Spinal cord (tissue), 10 donors: ENCODE measurements around the gene PCA3. TPM values are rescaled to one million over a fixed set of nuclear protein-coding genes. Genes with fewer than 3 reads are reported as not detected.

Experiments
- DNase-seq, 6 donors: peaks; one replicate each; pipeline versions ENCODE4 v3.0.0 to v3.0.0-alpha.2; 2013 to 2015; ENCODE audit warnings: low spot score in 6 of 6, low read depth in 4 of 6
- H3K27ac ChIP-seq: one replicate; pipeline ENCODE4 v1.5.1; 2013; ENCODE audit warnings: low read depth, low read length, control low read depth
- H3K27me3 ChIP-seq: one replicate; pipeline ENCODE4 v1.6.1; 2013; ENCODE audit warnings: low read length; ENCODE audit not compliant: control insufficient read depth, insufficient read depth
- H3K36me3 ChIP-seq: one replicate; pipeline ENCODE4 v1.6.1; 2013; ENCODE audit warnings: low read length; ENCODE audit not compliant: control insufficient read depth, insufficient read depth
- H3K4me1 ChIP-seq: one replicate; pipeline ENCODE4 v1.6.1; 2013; ENCODE audit warnings: low read length; ENCODE audit not compliant: control insufficient read depth, insufficient read depth
- H3K4me3 ChIP-seq: one replicate; pipeline ENCODE4 v1.5.1; 2013; ENCODE audit warnings: low read depth, low read length, control low read depth
- H3K9me3 ChIP-seq: one replicate; pipeline ENCODE4 v1.6.1; 2013; ENCODE audit warnings: low read length; ENCODE audit not compliant: control insufficient read depth, insufficient read depth
- WGBS: methylation state at CpG from one replicate; pipeline ENCODE4 v1.1.5; 2013; ENCODE audit warnings: missing lambda C conversion rate; ENCODE audit not compliant: insufficient coverage; 5-methylcytosine and 5-hydroxymethylcytosine counted together
- polyA plus RNA-seq, 2 donors: library from polyadenylated mRNA; unstranded; fragments of 120-200 nt; gene quantifications; one replicate each; pipeline ENCODE4 v1.2.1, GENCODE V29; 2013; ENCODE audit not compliant: insufficient read length in 2 of 2
- total RNA-seq, 2 donors: library from RNA; depleted of rRNA in 1 of 2; stranded (reverse); fragments of 120-200 nt in 1 of 2; fragments of >200 nt in 1 of 2; gene quantifications; one replicate each; pipeline versions ENCODE4 v1.2.3 to v1.2.4, GENCODE V29; 2013 to 2014
- donor health status: healthy.

The PCA3 gene
- total and polyA plus RNA-seq, 4 donors, result 0.39 to 2.4 (median 1.4) TPM

- DNase-seq, result no peak
- H3K27ac ChIP-seq, result no peak overlapping the region
- 87% methylated on average over 7 of the region's 7 CpGs for WGBS
- H3K36me3 ChIP-seq, result no peaks in the 10 kb centered on the region
- no peak overlapping the region for H3K4me3 ChIP-seq
- no peaks in the 10 kb centered on the region for H3K9me3 ChIP-seq
- no peaks in the 10 kb centered on the region for H3K4me1 ChIP-seq
- H3K27me3 ChIP-seq, result no peaks in the 10 kb centered on the region
These were observed 39.5 kb downstream of the PCA3 start for GRCh38 chr9:76803762-76804161.

- 36% methylated on average over 5 of the region's 5 CpGs for WGBS
- no peaks in the 10 kb centered on the region for H3K9me3 ChIP-seq
- no peaks in the 10 kb centered on the region for H3K4me1 ChIP-seq
- no peaks in the 10 kb centered on the region for H3K27me3 ChIP-seq
- H3K36me3 ChIP-seq, result no peaks in the 10 kb centered on the region
- H3K27ac ChIP-seq, result no peak overlapping the region
- no peak overlapping the region for H3K4me3 ChIP-seq
- DNase-seq, result no peak
These were observed 44.4 kb downstream of the PCA3 start for GRCh38 chr9:76808636-76809035.

- peak; percentile 38 to 94 (median 59) for DNase-seq
- Histone ChIP-seq H3K36me3 (no peaks in the 10 kb centered on the region), H3K9me3 (no peaks in the 10 kb centered on the region), H3K4me1 (no peaks in the 10 kb centered on the region), H3K4me3 (no peak overlapping the region), H3K27me3 (no peaks in the 10 kb centered on the region), H3K27ac (no peak overlapping the region)
- WGBS, result 0% methylated on average over 1 of the region's 2 CpGs
These were observed 46.2 kb downstream of the PCA3 start for GRCh38 chr9:76810377-76810957.

GRCh38 chr9:76812591-76812990, 48.4 kb downstream of the PCA3 start:
- Histone ChIP-seq H3K27me3 (no peaks in the 10 kb centered on the region), H3K4me1 (no peaks in the 10 kb centered on the region), H3K9me3 (no peaks in the 10 kb centered on the region), H3K4me3 (no peak overlapping the region), H3K36me3 (no peaks in the 10 kb centered on the region), H3K27ac (no peak overlapping the region)
- no peak for DNase-seq
- WGBS, result 60% methylated on average over 1 of the region's 6 CpGs

- no peaks in the 10 kb centered on the region for H3K27me3 ChIP-seq
- DNase-seq, result no peak
- H3K4me3 ChIP-seq, result no peak overlapping the region
- no peaks in the 10 kb centered on the region for H3K9me3 ChIP-seq
- H3K36me3 ChIP-seq, result no peaks in the 10 kb centered on the region
- WGBS, result no CpG with 5 or more reads among the region's 1 CpG
- peaks cover 8% of the 10 kb centered on the region for H3K4me1 ChIP-seq
- no peak overlapping the region for H3K27ac ChIP-seq
These were observed 53.3 kb downstream of the PCA3 start for GRCh38 chr9:76817489-76817888.

- WGBS, result 32% methylated on average over 3 of the region's 4 CpGs
- DNase-seq, result peak; percentile 29 to 89 (median 70)
- H3K27ac ChIP-seq, result peak overlapping the region; percentile 42
- no peak overlapping the region for H3K4me3 ChIP-seq
- peaks cover 8% of the 10 kb centered on the region for H3K4me1 ChIP-seq
- H3K36me3 ChIP-seq, result no peaks in the 10 kb centered on the region
- H3K27me3 ChIP-seq, result no peaks in the 10 kb centered on the region
- no peaks in the 10 kb centered on the region for H3K9me3 ChIP-seq
These were observed 54.0 kb downstream of the PCA3 start for GRCh38 chr9:76818271-76818670.

- H3K27me3 ChIP-seq, result no peaks in the 10 kb centered on the region
- H3K27ac ChIP-seq, result no peak overlapping the region
- H3K9me3 ChIP-seq, result no peaks in the 10 kb centered on the region
- H3K4me3 ChIP-seq, result no peak overlapping the region
- 95% methylated on average over 3 of the region's 6 CpGs for WGBS
- no peaks in the 10 kb centered on the region for H3K36me3 ChIP-seq
- DNase-seq, result no peak
- H3K4me1 ChIP-seq, result peaks cover 8% of the 10 kb centered on the region
These were observed 56.2 kb downstream of the PCA3 start for GRCh38 chr9:76820431-76820830.

- H3K27ac ChIP-seq, result no peak overlapping the region
- no peaks in the 10 kb centered on the region for H3K9me3 ChIP-seq
- no peaks in the 10 kb centered on the region for H3K4me1 ChIP-seq
- no CpG with 5 or more reads among the region's 9 CpGs for WGBS
- no peaks in the 10 kb centered on the region for H3K36me3 ChIP-seq
- H3K4me3 ChIP-seq, result no peak overlapping the region
- no peaks in the 10 kb centered on the region for H3K27me3 ChIP-seq
- DNase-seq, result no peak
These were observed 63.2 kb downstream of the PCA3 start for GRCh38 chr9:76827296-76828080.

GRCh38 chr9:76828447-76828846, 64.2 kb downstream of the PCA3 start:
- Histone ChIP-seq H3K4me1 (no peaks in the 10 kb centered on the region), H3K36me3 (no peaks in the 10 kb centered on the region), H3K27ac (no peak overlapping the region), H3K9me3 (no peaks in the 10 kb centered on the region), H3K4me3 (no peak overlapping the region), H3K27me3 (no peaks in the 10 kb centered on the region)
- WGBS, result 80% methylated on average over 3 of the region's 3 CpGs
- no peak for DNase-seq
